A172 (cell line): ENCODE measurements around the gene SPNS1. TPM values are rescaled to one million over a fixed set of nuclear protein-coding genes. Genes with fewer than 3 reads are reported as not detected.
A peak's percentile ranks its signal among the peaks of the same experiment; 100 is the strongest.

Source experiments
- DNase-seq: peaks from one replicate; pipeline ENCODE4 v3.0.0-alpha.2; 2015; ENCODE audit warnings: low spot score
- total RNA-seq: library from RNA; depleted of rRNA; stranded (reverse); fragments of >200 nt; shearing (Covaris generic); gene quantifications from 2 replicates; pipeline ENCODE4 v1.2.3, GENCODE V29; 2014; rRNA removed

SPNS1 gene
- total RNA-seq, 1 experiment from 2014 or later: 44.7 TPM

DNA sequence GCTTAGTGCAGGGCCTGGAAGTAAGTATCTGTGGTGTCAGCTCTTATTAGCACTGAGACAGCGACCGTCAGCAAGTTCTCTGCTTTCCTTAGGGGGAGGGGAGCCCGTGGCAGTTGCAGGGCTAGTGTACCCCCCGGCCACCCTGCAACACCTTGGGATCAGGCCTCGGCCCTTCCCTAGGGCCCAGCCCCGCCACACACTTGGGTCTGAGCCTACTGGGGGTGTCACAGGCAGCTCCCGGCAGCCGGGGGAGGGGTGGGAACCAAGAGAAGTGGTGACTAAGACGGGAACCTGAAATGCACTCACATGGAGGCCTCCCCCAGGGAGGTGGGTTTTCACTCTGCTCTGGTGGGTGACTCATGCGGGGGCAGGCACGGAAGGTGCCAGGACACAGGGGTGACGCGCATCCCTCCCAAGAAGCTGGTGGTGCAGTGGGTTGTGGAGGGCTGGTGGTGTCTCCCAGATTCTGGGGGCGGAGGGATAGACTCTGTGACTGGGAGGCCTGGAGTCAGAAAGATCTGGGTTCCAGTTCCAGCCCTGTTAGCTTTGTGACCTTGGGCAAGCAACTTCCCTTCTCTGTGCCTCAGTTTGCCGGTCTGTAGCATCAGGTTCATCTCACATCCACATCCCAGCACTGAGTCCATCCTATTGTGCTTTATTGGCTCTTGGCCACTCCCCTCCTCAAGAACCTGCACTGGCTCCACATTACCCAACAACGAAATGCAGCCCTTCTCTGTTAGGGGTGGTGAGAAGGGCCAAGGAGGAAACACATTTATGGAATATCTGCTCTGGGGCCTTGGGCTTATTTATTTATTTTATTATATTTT, 54.8 kb downstream of the SPNS1 start:
- peak; percentile 97 for DNase-seq

DNA sequence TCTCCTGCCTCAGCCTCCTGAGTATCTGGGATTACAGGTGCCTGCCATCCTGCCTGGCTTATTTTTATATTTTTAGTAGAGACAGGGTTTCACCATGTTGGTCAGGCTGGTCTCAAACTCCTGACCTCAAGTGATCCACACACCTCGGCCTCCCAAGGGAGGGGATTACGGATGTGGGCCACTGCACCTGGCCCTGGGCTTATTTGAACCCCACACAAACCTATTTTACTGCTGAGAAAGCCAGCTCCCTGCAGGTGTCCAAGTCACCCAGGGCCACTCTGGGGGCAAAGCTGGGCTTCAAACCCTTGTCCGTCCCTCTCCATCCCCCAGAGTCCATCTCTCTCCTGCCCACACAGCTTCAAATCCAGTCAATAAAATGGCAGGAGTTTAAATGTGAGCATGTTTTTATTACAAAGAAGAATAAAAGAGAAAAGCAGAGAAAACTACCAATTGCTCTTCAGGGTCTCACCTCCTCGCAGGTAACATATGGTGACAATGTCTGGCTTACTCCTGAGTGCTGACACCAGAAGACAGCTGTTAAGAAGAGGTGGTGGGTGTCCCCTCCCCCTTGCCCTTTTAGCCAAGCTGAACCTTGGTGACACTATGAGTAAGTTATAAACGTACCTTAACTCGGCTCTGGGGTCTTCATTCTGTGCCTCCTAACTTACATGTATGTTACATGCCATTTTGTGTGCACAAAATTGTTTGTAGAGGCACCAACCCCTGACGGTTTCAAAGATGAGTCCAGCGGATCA, 55.7 kb downstream of the SPNS1 start:
- no peak for DNase-seq

Other genes with a start within 250 kb of the SPNS1 start
- 0.83 TPM in 1 of 2 replicates, not detected in the other for gene NPIPB9, start 223.0 kb upstream of the SPNS1 start, total RNA-seq
- gene ATXN2L, start 151.8 kb upstream of the SPNS1 start, total RNA-seq: 39.4 and 40.0 TPM in 2 replicates
- 197 and 225 TPM in 2 replicates for gene TUFM, start 128.4 kb upstream of the SPNS1 start, total RNA-seq
- gene SH2B1, start 110.9 kb upstream of the SPNS1 start, total RNA-seq: 17.1 and 19.3 TPM in 2 replicates
- 0.14 and 1.1 TPM in 2 replicates for gene ATP2A1, start 96.3 kb upstream of the SPNS1 start, total RNA-seq
- gene RABEP2, start 49.5 kb upstream of the SPNS1 start, total RNA-seq: 46.0 and 64.3 TPM in 2 replicates
- gene CD19, start 42.8 kb upstream of the SPNS1 start, total RNA-seq: not detected in 2 replicates
- gene NFATC2IP, start 23.8 kb upstream of the SPNS1 start, total RNA-seq: 27.2 and 28.1 TPM in 2 replicates
- gene LAT, start 10.3 kb downstream of the SPNS1 start, total RNA-seq: 42.7 and 77.4 TPM in 2 replicates